ENCODE results near the gene DNAH12.
"Not testable (repeated sequence)": the region's sequence is repeated elsewhere in the genome, so short reads cannot be mapped to it uniquely, and the experiment has no call there.

DNA sequence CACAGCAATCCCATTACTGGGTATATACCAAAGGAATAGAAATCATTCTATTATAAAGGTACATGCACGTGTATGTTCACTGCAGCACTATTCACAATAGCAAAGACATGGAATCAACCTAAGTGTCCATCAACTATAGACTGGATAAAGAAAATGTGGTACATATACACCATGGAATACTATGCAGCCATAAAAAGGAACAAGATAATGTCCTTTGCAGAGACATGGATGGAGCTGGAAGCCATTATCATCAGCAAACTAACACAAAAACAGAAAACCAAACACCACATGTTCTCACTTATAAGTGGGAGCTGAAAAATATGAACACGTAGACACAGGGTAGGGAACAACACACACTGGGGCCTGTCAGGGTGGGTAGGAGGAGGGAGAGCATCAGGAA, 179.1 kb downstream of the DNAH12 start:
- TF ChIP-seq, protein P1, sequence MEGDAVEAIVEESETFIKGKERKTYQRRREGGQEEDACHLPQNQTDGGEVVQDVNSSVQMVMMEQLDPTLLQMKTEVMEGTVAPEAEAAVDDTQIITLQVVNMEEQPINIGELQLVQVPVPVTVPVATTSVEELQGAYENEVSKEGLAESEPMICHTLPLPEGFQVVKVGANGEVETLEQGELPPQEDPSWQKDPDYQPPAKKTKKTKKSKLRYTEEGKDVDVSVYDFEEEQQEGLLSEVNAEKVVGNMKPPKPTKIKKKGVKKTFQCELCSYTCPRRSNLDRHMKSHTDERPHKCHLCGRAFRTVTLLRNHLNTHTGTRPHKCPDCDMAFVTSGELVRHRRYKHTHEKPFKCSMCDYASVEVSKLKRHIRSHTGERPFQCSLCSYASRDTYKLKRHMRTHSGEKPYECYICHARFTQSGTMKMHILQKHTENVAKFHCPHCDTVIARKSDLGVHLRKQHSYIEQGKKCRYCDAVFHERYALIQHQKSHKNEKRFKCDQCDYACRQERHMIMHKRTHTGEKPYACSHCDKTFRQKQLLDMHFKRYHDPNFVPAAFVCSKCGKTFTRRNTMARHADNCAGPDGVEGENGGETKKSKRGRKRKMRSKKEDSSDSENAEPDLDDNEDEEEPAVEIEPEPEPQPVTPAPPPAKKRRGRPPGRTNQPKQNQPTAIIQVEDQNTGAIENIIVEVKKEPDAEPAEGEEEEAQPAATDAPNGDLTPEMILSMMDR (IDR thresholded peaks at IDR 0.05 in 4 of 5, conservative IDR thresholded peaks at IDR 0.05 in 1 of 5) = not testable (repeated sequence)
- not testable (repeated sequence) for TF ChIP-seq POLR2A (IDR thresholded peaks at IDR 0.05)
